ENCODE data around the gene ARHGEF25. TPM values are rescaled to one million over a fixed set of nuclear protein-coding genes. Genes with fewer than 3 reads are reported as not detected.

The ARHGEF25 gene
- polyA plus RNA-seq, 2 donors: 18.4 to 20.8 TPM

DNA sequence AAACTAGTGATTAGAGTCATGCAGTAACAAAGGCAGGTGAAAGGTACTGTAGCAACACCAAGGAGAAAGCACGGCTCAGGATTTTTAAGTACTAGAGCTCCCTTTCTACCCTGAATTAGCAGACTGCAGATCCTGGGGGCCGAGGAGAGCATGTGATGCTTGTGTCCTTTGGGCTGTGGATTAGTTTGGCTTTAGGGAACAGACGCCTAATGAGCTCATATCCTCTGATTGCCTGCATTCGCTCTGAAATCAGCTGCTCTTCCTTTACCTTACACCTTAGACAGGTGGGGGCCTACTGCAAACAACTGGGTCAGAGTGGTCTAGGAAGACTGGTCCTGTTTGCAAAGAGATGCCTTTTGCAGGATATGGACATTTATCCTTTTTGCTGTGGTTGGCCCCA is 18.0 kb upstream of the ARHGEF25 start:
- H3K27ac ChIP-seq (ENCODE audit: low read depth in 2 of 2, low read length in 1 of 2): no peak overlapping the region
- no peak overlapping the region for H3K4me3 ChIP-seq (ENCODE audit: low read depth in 1 of 2, low read length in 2 of 2)
- peaks cover 0 to 6% of the 10 kb centered on the region in 2 donors for H3K36me3 ChIP-seq (ENCODE audit: control insufficient read depth in 2 of 2, insufficient read depth in 2 of 2, low read length in 1 of 2)
- no peaks in the 10 kb centered on the region for H3K9me3 ChIP-seq (ENCODE audit: control insufficient read depth in 2 of 2, insufficient read depth in 1 of 2, low read depth in 1 of 2, low read length in 1 of 2)
- H3K4me1 ChIP-seq (ENCODE audit: control insufficient read depth in 2 of 2, insufficient read depth in 2 of 2, low read length in 1 of 2): no peaks in the 10 kb centered on the region
- WGBS, 2 donors: 87 to 89% methylated on average over 4 of the region's 4 CpGs
- H3K27me3 ChIP-seq (ENCODE audit: control insufficient read depth in 1 of 2, insufficient read depth in 2 of 2, low read length in 2 of 2): no peaks in the 10 kb centered on the region

DNA sequence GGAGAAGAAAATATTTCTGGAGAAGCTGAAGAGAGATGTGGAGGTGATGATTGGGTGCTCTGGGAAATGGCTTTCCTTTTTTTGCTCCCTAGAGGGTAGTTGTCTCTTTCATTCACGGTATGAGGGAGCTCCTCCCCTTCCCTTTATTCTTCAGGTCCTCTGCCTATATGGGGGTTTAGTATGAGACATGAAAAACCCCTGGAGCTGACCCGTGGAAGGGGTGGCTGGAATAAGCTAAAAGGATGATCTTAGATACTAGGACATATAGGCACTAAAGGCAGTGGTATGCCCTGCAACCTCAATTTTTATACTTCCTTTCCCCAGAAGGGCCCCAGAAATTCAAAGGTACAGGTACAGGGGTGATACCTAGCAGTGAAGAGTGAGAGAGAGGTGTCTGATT is 10.8 kb upstream of the ARHGEF25 start:
- Histone ChIP-seq H3K27ac (ENCODE audit: low read depth in 2 of 2, low read length in 1 of 2) (no peak overlapping the region), H3K4me3 (ENCODE audit: low read depth in 1 of 2, low read length in 2 of 2) (no peak overlapping the region), H3K27me3 (ENCODE audit: control insufficient read depth in 1 of 2, insufficient read depth in 2 of 2, low read length in 2 of 2) (no peaks in the 10 kb centered on the region), H3K4me1 (ENCODE audit: control insufficient read depth in 2 of 2, insufficient read depth in 2 of 2, low read length in 1 of 2) (peaks cover under 1 to 5% of the 10 kb centered on the region in 2 donors), H3K9me3 (ENCODE audit: control insufficient read depth in 2 of 2, insufficient read depth in 1 of 2, low read depth in 1 of 2, low read length in 1 of 2) (no peaks in the 10 kb centered on the region), H3K36me3 (ENCODE audit: control insufficient read depth in 2 of 2, insufficient read depth in 2 of 2, low read length in 1 of 2) (peaks cover 14 to 23% of the 10 kb centered on the region in 2 donors)
- 63 to 68% methylated on average over 2 of the region's 2 CpGs for WGBS, 2 donors

DNA sequence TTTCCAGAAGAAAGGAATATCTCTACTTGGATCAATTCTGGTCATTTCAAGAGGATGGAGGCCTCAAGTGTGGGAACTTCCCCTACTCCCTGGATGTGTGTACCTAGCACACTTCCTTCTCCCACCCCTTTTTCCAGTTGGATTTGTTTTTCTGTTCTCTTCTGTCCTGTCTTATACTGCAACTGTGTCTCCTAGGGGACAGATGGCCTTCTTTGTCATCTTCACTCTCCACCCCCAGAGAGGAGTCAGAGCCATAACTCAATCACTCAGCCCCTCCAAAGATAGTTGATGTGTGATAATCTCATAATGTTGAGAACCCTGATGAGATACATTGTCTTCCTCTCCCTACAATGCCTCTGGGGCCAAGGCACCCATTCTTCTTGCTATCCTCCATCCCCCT is 8.7 kb upstream of the ARHGEF25 start:
- Histone ChIP-seq H3K4me3 (ENCODE audit: low read depth in 1 of 2, low read length in 2 of 2) (no peak overlapping the region), H3K27me3 (ENCODE audit: control insufficient read depth in 1 of 2, insufficient read depth in 2 of 2, low read length in 2 of 2) (no peaks in the 10 kb centered on the region), H3K4me1 (ENCODE audit: control insufficient read depth in 2 of 2, insufficient read depth in 2 of 2, low read length in 1 of 2) (peaks cover 4 to 5% of the 10 kb centered on the region in 2 donors), H3K9me3 (ENCODE audit: control insufficient read depth in 2 of 2, insufficient read depth in 1 of 2, low read depth in 1 of 2, low read length in 1 of 2) (no peaks in the 10 kb centered on the region), H3K27ac (ENCODE audit: low read depth in 2 of 2, low read length in 1 of 2) (no peak overlapping the region), H3K36me3 (ENCODE audit: control insufficient read depth in 2 of 2, insufficient read depth in 2 of 2, low read length in 1 of 2) (peaks cover 14 to 17% of the 10 kb centered on the region in 2 donors)

DNA sequence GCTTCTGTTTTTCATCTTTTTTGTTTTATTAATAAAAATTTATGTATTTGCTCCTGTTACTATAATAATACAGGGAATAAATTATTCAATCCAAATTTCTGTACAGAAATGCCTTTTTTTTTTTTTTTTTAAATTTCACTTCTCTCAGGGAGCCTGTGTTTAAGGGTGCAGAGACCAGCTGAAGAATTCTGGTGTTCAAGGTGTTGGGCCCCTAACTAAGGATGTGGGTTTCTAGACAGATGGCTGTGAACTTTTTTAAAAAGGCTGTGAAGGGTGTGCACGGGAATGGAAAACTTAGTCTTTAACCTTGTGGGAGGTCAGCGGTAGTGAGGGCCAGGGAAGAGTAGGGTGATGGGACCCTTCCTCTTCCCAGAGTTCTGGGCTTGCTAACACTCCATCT is 7.9 kb upstream of the ARHGEF25 start:
- Histone ChIP-seq H3K4me1 (ENCODE audit: control insufficient read depth in 2 of 2, insufficient read depth in 2 of 2, low read length in 1 of 2) (peaks cover 4 to 5% of the 10 kb centered on the region in 2 donors), H3K4me3 (ENCODE audit: low read depth in 1 of 2, low read length in 2 of 2) (no peak overlapping the region), H3K9me3 (ENCODE audit: control insufficient read depth in 2 of 2, insufficient read depth in 1 of 2, low read depth in 1 of 2, low read length in 1 of 2) (no peaks in the 10 kb centered on the region), H3K36me3 (ENCODE audit: control insufficient read depth in 2 of 2, insufficient read depth in 2 of 2, low read length in 1 of 2) (peaks cover 14 to 17% of the 10 kb centered on the region in 2 donors), H3K27ac (ENCODE audit: low read depth in 2 of 2, low read length in 1 of 2) (peak overlapping the region; percentile 76 to 84), H3K27me3 (ENCODE audit: control insufficient read depth in 1 of 2, insufficient read depth in 2 of 2, low read length in 2 of 2) (no peaks in the 10 kb centered on the region)
- WGBS, 2 donors: 47 to 49% methylated on average over 2 of the region's 2 CpGs

DNA sequence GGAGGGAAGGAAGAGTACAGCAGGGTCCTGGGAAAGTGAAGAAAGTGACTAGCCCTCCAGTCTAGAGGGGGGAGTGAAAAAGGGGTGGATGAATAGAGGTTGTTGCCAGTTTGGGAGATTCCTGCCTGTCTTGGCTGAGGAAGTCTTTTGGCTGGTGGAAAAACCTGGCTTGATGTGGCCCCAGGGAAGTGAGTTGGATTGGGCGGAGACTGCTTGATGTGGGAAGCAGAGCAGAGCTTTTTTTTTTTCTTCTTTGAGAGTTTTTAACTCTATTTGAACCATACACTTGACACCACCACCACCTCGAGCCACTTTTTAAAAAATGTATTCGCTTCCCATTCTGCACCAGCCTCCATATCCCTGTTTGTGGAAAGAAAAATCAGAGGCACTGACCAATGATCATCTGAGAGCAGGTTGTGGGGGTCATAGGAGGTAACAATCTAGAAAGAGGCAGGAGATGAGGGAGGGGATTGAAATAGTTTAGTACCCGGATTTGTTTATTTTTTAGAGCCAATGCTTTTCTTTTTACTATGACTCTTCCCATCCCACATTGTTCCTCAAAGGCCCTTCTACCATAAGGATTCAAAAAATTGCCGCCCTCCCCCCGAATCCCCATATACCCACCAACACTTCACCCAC is 7.3 kb upstream of the ARHGEF25 start:
- 22 to 32% methylated on average over 6 of the region's 6 CpGs for WGBS, 2 donors
- H3K27ac ChIP-seq (ENCODE audit: low read depth in 2 of 2, low read length in 1 of 2): peak overlapping the region; percentile 84 to 86
- H3K9me3 ChIP-seq (ENCODE audit: control insufficient read depth in 2 of 2, insufficient read depth in 1 of 2, low read depth in 1 of 2, low read length in 1 of 2): no peaks in the 10 kb centered on the region
- no peaks in the 10 kb centered on the region for H3K27me3 ChIP-seq (ENCODE audit: control insufficient read depth in 1 of 2, insufficient read depth in 2 of 2, low read length in 2 of 2)
- H3K4me3 ChIP-seq (ENCODE audit: low read depth in 1 of 2, low read length in 2 of 2): peak overlapping the region; percentile 50 to 59
- H3K4me1 ChIP-seq (ENCODE audit: control insufficient read depth in 2 of 2, insufficient read depth in 2 of 2, low read length in 1 of 2): peaks cover 4 to 5% of the 10 kb centered on the region in 2 donors
- H3K36me3 ChIP-seq (ENCODE audit: control insufficient read depth in 2 of 2, insufficient read depth in 2 of 2, low read length in 1 of 2): peaks cover 14 to 17% of the 10 kb centered on the region in 2 donors

DNA sequence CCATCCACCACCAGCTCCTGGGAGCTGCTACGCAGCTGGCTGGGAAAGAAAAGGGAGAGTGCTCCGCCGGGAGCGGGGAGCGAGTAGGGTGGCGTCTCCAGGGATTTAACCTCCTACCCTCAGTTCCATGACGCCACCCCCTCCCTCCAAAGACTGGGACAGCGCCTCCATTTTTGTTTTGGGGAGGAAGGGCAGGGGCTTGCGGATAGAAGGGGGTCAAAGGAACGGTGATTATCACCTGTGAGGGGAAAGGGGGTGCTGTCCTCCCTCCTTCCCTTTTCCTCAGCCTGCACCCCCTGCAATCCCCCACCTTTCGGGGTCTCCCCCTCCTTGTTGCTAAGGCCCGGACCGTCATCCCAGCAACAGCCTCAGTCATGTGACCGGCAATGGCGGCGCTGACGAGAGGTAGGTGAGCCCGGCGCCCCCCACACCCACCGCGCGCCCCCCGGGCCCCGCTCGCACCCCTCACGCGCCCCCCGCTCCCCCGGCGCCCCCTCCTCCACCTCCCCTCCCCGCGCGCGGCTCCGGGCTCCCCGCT is 6.7 kb upstream of the ARHGEF25 start, which contains the start of gene DTX3:
Gene DTX3 (plus strand): TSS at position 371 of the 538 bp plus-strand sequence. CDS start 1,694 bp downstream, outside the sequence.
- Histone ChIP-seq H3K4me1 (ENCODE audit: control insufficient read depth in 2 of 2, insufficient read depth in 2 of 2, low read length in 1 of 2) (peaks cover 4 to 5% of the 10 kb centered on the region in 2 donors), H3K36me3 (ENCODE audit: control insufficient read depth in 2 of 2, insufficient read depth in 2 of 2, low read length in 1 of 2) (peaks cover 14 to 15% of the 10 kb centered on the region in 2 donors), H3K27ac (ENCODE audit: low read depth in 2 of 2, low read length in 1 of 2) (peak within 1 kb of the TSS; percentile 84 to 86), H3K27me3 (ENCODE audit: control insufficient read depth in 1 of 2, insufficient read depth in 2 of 2, low read length in 2 of 2) (no peaks in the 10 kb centered on the region), H3K9me3 (ENCODE audit: control insufficient read depth in 2 of 2, insufficient read depth in 1 of 2, low read depth in 1 of 2, low read length in 1 of 2) (no peaks in the 10 kb centered on the region), H3K4me3 (ENCODE audit: low read depth in 1 of 2, low read length in 2 of 2) (peak within 1 kb of the TSS; percentile 50 to 59)
- WGBS, 2 donors: 5 to 7% methylated on average over 24 to 36 of the region's 36 CpGs

DNA sequence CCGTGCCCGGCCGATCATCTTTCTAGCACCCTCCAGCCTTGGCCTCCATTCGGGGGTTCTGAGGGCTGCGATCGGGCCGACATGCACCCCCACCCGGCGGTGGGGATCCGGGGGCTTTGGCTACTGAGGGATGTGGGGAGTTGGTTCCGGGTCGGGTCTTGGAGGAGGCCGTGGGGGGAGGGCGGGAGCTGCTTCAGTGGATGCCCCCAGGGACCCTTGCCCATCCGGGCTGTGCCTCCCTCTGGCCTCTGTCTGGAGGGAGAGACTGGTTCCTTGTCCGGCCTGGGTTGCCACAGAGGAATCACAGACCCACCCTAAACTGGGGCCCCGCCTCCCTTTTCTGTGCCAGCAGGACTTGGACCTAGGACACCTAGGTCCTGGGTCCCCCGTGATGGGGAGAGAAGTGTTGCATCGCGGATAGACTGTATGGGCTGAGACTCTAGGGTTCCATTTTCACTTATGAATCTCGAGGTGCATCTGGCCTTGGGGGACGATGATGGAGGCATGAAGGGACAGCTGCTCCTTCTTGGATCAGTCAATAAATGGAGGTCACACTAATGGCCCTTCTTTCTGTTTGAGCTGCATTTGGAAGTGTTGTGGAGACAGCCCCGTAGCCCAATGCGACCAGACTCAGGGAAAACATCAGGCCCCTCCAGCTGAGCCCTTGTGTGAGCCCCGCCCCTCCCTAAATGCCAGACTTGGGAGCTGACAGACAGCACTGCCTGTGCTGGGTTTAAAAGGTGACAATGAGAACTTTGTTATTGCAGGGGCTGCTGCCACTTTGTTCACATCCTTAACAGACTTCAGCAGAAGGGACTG is 6.0 kb upstream of the ARHGEF25 start:
- H3K27ac ChIP-seq (ENCODE audit: low read depth in 2 of 2, low read length in 1 of 2): peak overlapping the region; percentile 84 to 86
- peaks cover 4 to 5% of the 10 kb centered on the region in 2 donors for H3K4me1 ChIP-seq (ENCODE audit: control insufficient read depth in 2 of 2, insufficient read depth in 2 of 2, low read length in 1 of 2)
- peak overlapping the region; percentile 50 to 59 for H3K4me3 ChIP-seq (ENCODE audit: low read depth in 1 of 2, low read length in 2 of 2)
- H3K9me3 ChIP-seq (ENCODE audit: control insufficient read depth in 2 of 2, insufficient read depth in 1 of 2, low read depth in 1 of 2, low read length in 1 of 2): no peaks in the 10 kb centered on the region
- no peaks in the 10 kb centered on the region for H3K27me3 ChIP-seq (ENCODE audit: control insufficient read depth in 1 of 2, insufficient read depth in 2 of 2, low read length in 2 of 2)
- 6 to 8% methylated on average over 24 to 25 of the region's 25 CpGs for WGBS, 2 donors
- peaks cover 14 to 15% of the 10 kb centered on the region in 2 donors for H3K36me3 ChIP-seq (ENCODE audit: control insufficient read depth in 2 of 2, insufficient read depth in 2 of 2, low read length in 1 of 2)

DNA sequence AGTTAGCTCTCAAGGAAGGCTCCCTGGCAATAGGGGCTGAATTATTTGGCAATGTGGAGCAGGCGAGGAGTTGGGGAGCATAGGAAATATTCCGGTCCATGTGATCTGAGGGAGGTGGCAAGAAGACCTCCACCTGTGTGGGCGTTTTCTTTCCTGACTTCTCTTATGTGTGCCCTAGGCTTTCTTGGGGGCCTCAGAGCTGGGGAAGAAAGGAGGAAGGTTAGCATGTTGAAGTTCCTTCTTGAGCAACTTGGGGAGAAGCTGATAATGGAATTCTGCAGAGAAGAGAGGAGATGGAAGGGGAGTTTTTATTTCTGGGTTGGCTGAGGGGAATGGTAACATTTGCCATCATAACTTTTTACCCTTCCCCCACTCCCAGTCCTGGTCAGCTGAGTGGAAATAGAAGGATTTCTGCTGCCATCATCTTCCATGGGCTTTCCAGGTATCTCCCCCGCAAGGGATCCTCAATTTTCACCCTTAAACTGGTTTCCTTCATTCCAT is 5.4 kb upstream of the ARHGEF25 start:
- WGBS, 2 donors: 59 to 70% methylated on average over 4 of the region's 4 CpGs
- H3K27me3 ChIP-seq (ENCODE audit: control insufficient read depth in 1 of 2, insufficient read depth in 2 of 2, low read length in 2 of 2): no peaks in the 10 kb centered on the region
- peaks cover 6 to 7% of the 10 kb centered on the region in 2 donors for H3K4me1 ChIP-seq (ENCODE audit: control insufficient read depth in 2 of 2, insufficient read depth in 2 of 2, low read length in 1 of 2)
- H3K36me3 ChIP-seq (ENCODE audit: control insufficient read depth in 2 of 2, insufficient read depth in 2 of 2, low read length in 1 of 2): peaks cover 12 to 13% of the 10 kb centered on the region in 2 donors
- no peak overlapping the region for H3K4me3 ChIP-seq (ENCODE audit: low read depth in 1 of 2, low read length in 2 of 2)
- no peaks in the 10 kb centered on the region for H3K9me3 ChIP-seq (ENCODE audit: control insufficient read depth in 2 of 2, insufficient read depth in 1 of 2, low read depth in 1 of 2, low read length in 1 of 2)
- H3K27ac ChIP-seq (ENCODE audit: low read depth in 2 of 2, low read length in 1 of 2): peak overlapping the region in 1 of 2 donors; percentile 86

DNA sequence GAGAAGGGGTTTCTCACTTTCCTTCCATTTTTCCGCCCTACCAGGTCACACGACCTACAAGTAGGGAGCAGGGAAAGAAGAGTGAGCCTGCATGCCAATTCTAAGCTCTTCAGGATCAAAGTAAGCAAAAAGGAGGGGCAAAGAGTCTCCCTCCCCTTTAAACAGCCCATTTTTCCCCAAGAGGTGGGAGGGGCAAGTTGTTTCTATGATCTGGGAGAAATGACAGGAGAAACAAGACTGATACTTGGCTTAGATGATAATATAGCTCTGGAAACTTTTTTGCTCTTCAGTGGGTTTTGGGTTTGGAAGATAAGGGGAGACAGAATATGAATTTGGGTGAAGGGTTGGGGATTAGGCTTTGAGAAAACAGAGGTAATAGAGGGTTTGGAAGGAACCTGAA is 4.8 kb upstream of the ARHGEF25 start:
- Histone ChIP-seq H3K27ac (ENCODE audit: low read depth in 2 of 2, low read length in 1 of 2) (no peak overlapping the region), H3K36me3 (ENCODE audit: control insufficient read depth in 2 of 2, insufficient read depth in 2 of 2, low read length in 1 of 2) (peaks cover 7 to 8% of the 10 kb centered on the region in 2 donors), H3K4me3 (ENCODE audit: low read depth in 1 of 2, low read length in 2 of 2) (no peak overlapping the region), H3K27me3 (ENCODE audit: control insufficient read depth in 1 of 2, insufficient read depth in 2 of 2, low read length in 2 of 2) (no peaks in the 10 kb centered on the region), H3K4me1 (ENCODE audit: control insufficient read depth in 2 of 2, insufficient read depth in 2 of 2, low read length in 1 of 2) (peaks cover 9 to 10% of the 10 kb centered on the region in 2 donors), H3K9me3 (ENCODE audit: control insufficient read depth in 2 of 2, insufficient read depth in 1 of 2, low read depth in 1 of 2, low read length in 1 of 2) (no peaks in the 10 kb centered on the region)
- 68 to 69% methylated on average over 2 of the region's 2 CpGs for WGBS, 2 donors

Data from esophagus (tissue), 2 donors.